Nephron (organoid): ENCODE results near the gene ATG2A.
A peak's percentile ranks its signal among the peaks of the same experiment; 100 is the strongest.

Experiments
- H3K27ac Mint-ChIP-seq, 3 experiments: 2 replicates each; pipeline ENCODE4 v1.8.0; 2020; ENCODE audit warnings: mixed read lengths in 3 of 3, mild to moderate bottlenecking in 2 of 3, moderate library complexity in 1 of 3
- H3K27me3 Mint-ChIP-seq: 2 replicates; pipeline ENCODE4 v1.8.0; 2021; ENCODE audit warnings: low read depth, mild to moderate bottlenecking, moderate library complexity, mixed read lengths
- H3K36me3 Mint-ChIP-seq: 2 replicates; pipeline ENCODE4 v1.8.0; 2020; ENCODE audit warnings: low read depth, mixed read lengths
- H3K4me1 Mint-ChIP-seq: 2 replicates; pipeline ENCODE4 v1.8.0; 2020; ENCODE audit warnings: mixed read lengths
- H3K4me3 Mint-ChIP-seq, 3 experiments: 2 replicates each; pipeline ENCODE4 v1.8.0; 2020; ENCODE audit warnings: mild to moderate bottlenecking in 3 of 3, mixed read lengths in 3 of 3, moderate library complexity in 2 of 3
- H3K9me3 Mint-ChIP-seq: 2 replicates; pipeline ENCODE4 v1.8.0; 2020; ENCODE audit warnings: mixed read lengths
- CTCF ChIP-seq, 3 experiments: fragments of 200-600 bp; sonication (generic); IDR thresholded peaks; one replicate each; pipeline ENCODE4 v1.5.0; 2021; ENCODE audit warnings: antibody characterized with exemption in 3 of 3; ENCODE audit not compliant: unreplicated experiment in 3 of 3

Gene ATG2A

GRCh38 chr11:64869571-64870175 is 47.3 kb downstream of the ATG2A start:
- Mint-ChIP-seq H3K27ac (peak overlapping the region; percentile 85 to 88 (median 86)), H3K27me3 (no peaks in the 10 kb centered on the region), H3K4me1 (peaks cover 78% of the 10 kb centered on the region), H3K9me3 (no peaks in the 10 kb centered on the region), H3K36me3 (peaks cover 30% of the 10 kb centered on the region), H3K4me3 (peak overlapping the region in 1 of 3 experiments; percentile 70)
- peak; percentile 40 to 59 (median 51) for TF ChIP-seq CTCF (IDR thresholded peaks at IDR 0.05; ENCODE audit: unreplicated experiment in 3 of 3)

- Mint-ChIP-seq H3K27ac (peak overlapping the region; percentile 50 to 88 (median 86)), H3K4me1 (peaks cover 78% of the 10 kb centered on the region), H3K36me3 (peaks cover 25% of the 10 kb centered on the region), H3K27me3 (no peaks in the 10 kb centered on the region), H3K4me3 (peak overlapping the region in 2 of 3 experiments; percentile 33 to 70), H3K9me3 (no peaks in the 10 kb centered on the region)
- TF ChIP-seq CTCF (IDR thresholded peaks at IDR 0.05; ENCODE audit: unreplicated experiment in 3 of 3) = no peak
Measured at GRCh38 chr11:64868904-64869570, 48.0 kb downstream of the ATG2A start.

GRCh38 chr11:64867748-64868462 is 49.1 kb downstream of the ATG2A start:
- Mint-ChIP-seq H3K9me3 (no peaks in the 10 kb centered on the region), H3K4me1 (peaks cover 84% of the 10 kb centered on the region), H3K4me3 (peak overlapping the region in 2 of 3 experiments; percentile 33 to 70), H3K36me3 (peaks cover 23% of the 10 kb centered on the region), H3K27ac (peak overlapping the region; percentile 50 to 88 (median 86)), H3K27me3 (no peaks in the 10 kb centered on the region)
- no peak for TF ChIP-seq CTCF (IDR thresholded peaks at IDR 0.05; ENCODE audit: unreplicated experiment in 3 of 3)

- peak overlapping the region; percentile 62 to 98 (median 96) for H3K27ac Mint-ChIP-seq
- no peaks in the 10 kb centered on the region for H3K27me3 Mint-ChIP-seq
- no peak for TF ChIP-seq CTCF (IDR thresholded peaks at IDR 0.05; ENCODE audit: unreplicated experiment in 3 of 3)
- H3K9me3 Mint-ChIP-seq = no peaks in the 10 kb centered on the region
- peak overlapping the region in 2 of 3 experiments; percentile 15 to 40 for H3K4me3 Mint-ChIP-seq
- H3K36me3 Mint-ChIP-seq = peaks cover 16% of the 10 kb centered on the region
- peaks cover 80% of the 10 kb centered on the region for H3K4me1 Mint-ChIP-seq
Measured at GRCh38 chr11:64866173-64866491, 50.9 kb downstream of the ATG2A start.

GRCh38 chr11:64865286-64866172 is 51.5 kb downstream of the ATG2A start:
- Mint-ChIP-seq H3K9me3 (no peaks in the 10 kb centered on the region), H3K4me1 (peaks cover 75% of the 10 kb centered on the region), H3K36me3 (peaks cover 16% of the 10 kb centered on the region), H3K27ac (peak overlapping the region; percentile 62 to 98 (median 96)), H3K4me3 (peak overlapping the region in 2 of 3 experiments; percentile 15 to 40), H3K27me3 (no peaks in the 10 kb centered on the region)
- no peak for TF ChIP-seq CTCF (IDR thresholded peaks at IDR 0.05; ENCODE audit: unreplicated experiment in 3 of 3)
